Body of pancreas (tissue), 4 donors: ENCODE data around the gene MOCS1. TPM values are rescaled to one million over a fixed set of nuclear protein-coding genes. Genes with fewer than 3 reads are reported as not detected.

Source experiments
- ATAC-seq: fragments of 150-250 bp; one replicate; pipeline ENCODE4 v1.9.1; 2016
- DNase-seq, 4 donors: peaks; one replicate each; pipeline ENCODE4 v3.0.0-alpha.2; 2019
- H3K27ac ChIP-seq, 4 donors: fragments of 200-600 bp; sonication (generic); 1 replicate in 3 of 4; 2 replicates in 1 of 4; pipeline versions ENCODE4 v1.5.1 to v1.6.1; 2016 to 2019; ENCODE audit warnings: mild to moderate bottlenecking in 1 of 4, mixed read lengths in 1 of 4, moderate library complexity in 1 of 4
- H3K27me3 ChIP-seq, 2 donors: fragments of 200-600 bp; sonication (generic); one replicate each; pipeline ENCODE4 v1.6.0; 2016; ENCODE audit warnings: mild to moderate bottlenecking in 1 of 2
- H3K36me3 ChIP-seq, 2 donors: fragments of 200-600 bp; sonication (generic); replicated peaks in 1 of 2; 2 replicates each; pipeline ENCODE4 v1.5.1; 2016; ENCODE audit warnings: low read depth in 2 of 2; ENCODE audit not compliant: insufficient read depth in 1 of 2
- H3K4me1 ChIP-seq: fragments of 200-600 bp; sonication (generic); one replicate; pipeline ENCODE4 v1.6.0; 2016
- H3K4me3 ChIP-seq, 2 donors: fragments of 200-600 bp; sonication (generic); 1 replicate in 1 of 2; 2 replicates in 1 of 2; pipeline ENCODE4 v1.5.1; 2016 to 2019
- H3K9me3 ChIP-seq, 3 donors: fragments of 200-600 bp; sonication (generic); 1 replicate in 2 of 3; 2 replicates in 1 of 3; pipeline ENCODE4 v1.5.1; 2016
- POLR2A ChIP-seq, 3 donors: fragments of 450-650 bp; IDR thresholded peaks; one replicate each; pipeline ENCODE4 v1.6.1; 2016; ENCODE audit warnings: antibody characterized with exemption in 3 of 3, mild to moderate bottlenecking in 2 of 3
- WGBS, 2 donors: methylation state at CpG; one replicate each; pipeline ENCODE4 v1.1.5; 2017; 5-methylcytosine and 5-hydroxymethylcytosine counted together
- intact Hi-C: fragments of 100-400 bp; cut with DNase I; formaldehyde crosslinking; loops from one replicate; pipeline ENCODE4 v1.15.1; 2023
- total RNA-seq, 2 donors: library from RNA; depleted of rRNA; stranded (reverse); fragments of >200 nt; gene quantifications; one replicate each; pipeline ENCODE4 v1.1.0, GENCODE V29; 2016
- TF ChIP-seq, protein P1 (sequence below), 7 experiments: fragments of 450-650 bp in 4 of 7; fragments of 200-600 bp in 3 of 7; sonication (generic) in 3 of 7; IDR thresholded peaks; one replicate each; pipeline ENCODE4 v1.5.1; 2016 to 2019; ENCODE audit warnings: antibody characterized with exemption in 7 of 7

The MOCS1 gene
- total RNA-seq, 2 donors from 2014 or later: 15.0 to 21.1 TPM

DNA sequence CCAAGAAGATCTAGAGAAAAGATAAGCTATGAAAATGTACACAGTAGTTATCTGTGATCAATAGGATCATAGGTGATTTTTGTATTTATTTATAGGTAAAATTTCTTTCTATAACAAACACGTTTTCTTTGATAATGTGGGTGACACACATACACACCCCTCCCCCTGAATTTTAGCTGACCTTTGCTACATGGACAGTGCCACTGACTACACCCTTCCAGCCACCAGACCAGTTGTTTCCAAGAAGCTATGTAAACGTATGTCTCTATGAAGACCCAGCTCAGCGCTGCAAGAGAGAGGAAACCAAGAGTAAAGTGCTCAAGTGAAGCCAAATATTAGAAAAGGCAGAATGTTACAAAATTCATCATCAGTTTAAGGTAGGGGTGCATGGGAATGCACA is 16.3 kb downstream of the MOCS1 start:
- no peak overlapping the region for H3K27ac ChIP-seq
- ATAC-seq (no peak), DNase-seq (no peak)
- H3K27me3 ChIP-seq: no peaks in the 10 kb centered on the region
- TF ChIP-seq, protein P1, sequence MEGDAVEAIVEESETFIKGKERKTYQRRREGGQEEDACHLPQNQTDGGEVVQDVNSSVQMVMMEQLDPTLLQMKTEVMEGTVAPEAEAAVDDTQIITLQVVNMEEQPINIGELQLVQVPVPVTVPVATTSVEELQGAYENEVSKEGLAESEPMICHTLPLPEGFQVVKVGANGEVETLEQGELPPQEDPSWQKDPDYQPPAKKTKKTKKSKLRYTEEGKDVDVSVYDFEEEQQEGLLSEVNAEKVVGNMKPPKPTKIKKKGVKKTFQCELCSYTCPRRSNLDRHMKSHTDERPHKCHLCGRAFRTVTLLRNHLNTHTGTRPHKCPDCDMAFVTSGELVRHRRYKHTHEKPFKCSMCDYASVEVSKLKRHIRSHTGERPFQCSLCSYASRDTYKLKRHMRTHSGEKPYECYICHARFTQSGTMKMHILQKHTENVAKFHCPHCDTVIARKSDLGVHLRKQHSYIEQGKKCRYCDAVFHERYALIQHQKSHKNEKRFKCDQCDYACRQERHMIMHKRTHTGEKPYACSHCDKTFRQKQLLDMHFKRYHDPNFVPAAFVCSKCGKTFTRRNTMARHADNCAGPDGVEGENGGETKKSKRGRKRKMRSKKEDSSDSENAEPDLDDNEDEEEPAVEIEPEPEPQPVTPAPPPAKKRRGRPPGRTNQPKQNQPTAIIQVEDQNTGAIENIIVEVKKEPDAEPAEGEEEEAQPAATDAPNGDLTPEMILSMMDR (IDR thresholded peaks at IDR 0.05): no peak
- TF ChIP-seq POLR2A (IDR thresholded peaks at IDR 0.05): no peak
- peaks cover 0 to 6% of the 10 kb centered on the region in 2 donors for H3K36me3 ChIP-seq
- WGBS, 2 donors: 40 to 50% methylated on average over 3 of the region's 3 CpGs
- peaks cover 35% of the 10 kb centered on the region for H3K4me1 ChIP-seq
- intact Hi-C loops: no loop called here
- no peak overlapping the region for H3K4me3 ChIP-seq
- no peaks in the 10 kb centered on the region for H3K9me3 ChIP-seq

- intact Hi-C loops: no loop called here
- TF ChIP-seq, protein P1 (IDR thresholded peaks at IDR 0.05): no peak
- TF ChIP-seq POLR2A (IDR thresholded peaks at IDR 0.05): no peak
- ATAC-seq (no peak), DNase-seq (no peak)
- Histone ChIP-seq H3K27ac (no peak overlapping the region), H3K36me3 (peaks cover 0 to 8% of the 10 kb centered on the region in 2 donors), H3K4me1 (peaks cover 29% of the 10 kb centered on the region), H3K9me3 (no peaks in the 10 kb centered on the region), H3K27me3 (no peaks in the 10 kb centered on the region), H3K4me3 (no peak overlapping the region)
- 76 to 82% methylated on average over 4 of the region's 4 CpGs for WGBS, 2 donors
These were observed 16.9 kb downstream of the MOCS1 start for GRCh38 chr6:39917329-39917728.

GRCh38 chr6:39915866-39916265 is 18.4 kb downstream of the MOCS1 start:
- peaks cover 0 to 8% of the 10 kb centered on the region in 2 donors for H3K36me3 ChIP-seq
- H3K4me1 ChIP-seq: peaks cover 27% of the 10 kb centered on the region
- DNase-seq: no peak
- no peaks in the 10 kb centered on the region for H3K9me3 ChIP-seq
- 90 to 98% methylated on average over 4 to 5 of the region's 5 CpGs for WGBS, 2 donors
- intact Hi-C loops: no loop called here
- H3K4me3 ChIP-seq: no peak overlapping the region
- ATAC-seq: no peak
- H3K27ac ChIP-seq: no peak overlapping the region
- H3K27me3 ChIP-seq: no peaks in the 10 kb centered on the region
- TF ChIP-seq, protein P1 (IDR thresholded peaks at IDR 0.05): no peak
- no peak for TF ChIP-seq POLR2A (IDR thresholded peaks at IDR 0.05)

DNA sequence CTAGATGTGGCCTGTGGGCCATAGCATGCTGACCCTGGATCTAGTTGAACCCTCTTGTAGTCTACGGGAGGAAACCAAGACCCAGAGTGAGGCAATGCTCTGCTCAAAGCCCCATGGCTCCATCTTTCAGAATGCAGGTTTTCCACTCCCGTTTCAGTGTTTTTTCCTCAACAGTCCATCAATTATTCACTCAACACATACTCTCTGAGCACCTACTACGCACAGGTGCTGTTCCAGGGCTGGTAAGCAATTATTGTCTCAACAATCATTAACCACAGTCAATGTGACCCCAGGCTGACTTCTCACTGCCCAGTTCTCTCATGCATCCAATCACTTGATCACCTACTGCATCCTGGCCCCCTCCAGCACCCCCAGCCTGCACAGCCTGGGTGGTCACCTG is 20.0 kb downstream of the MOCS1 start:
- WGBS, 2 donors: 94 to 95% methylated on average over 3 of the region's 3 CpGs
- no peaks in the 10 kb centered on the region for H3K9me3 ChIP-seq
- H3K36me3 ChIP-seq: peaks cover 0 to 8% of the 10 kb centered on the region in 2 donors
- no peak overlapping the region for H3K27ac ChIP-seq
- H3K4me3 ChIP-seq: no peak overlapping the region
- TF ChIP-seq, protein P1 (IDR thresholded peaks at IDR 0.05): no peak
- no peak for TF ChIP-seq POLR2A (IDR thresholded peaks at IDR 0.05)
- DNase-seq: no peak
- intact Hi-C loops: no loop called here
- ATAC-seq: no peak
- no peaks in the 10 kb centered on the region for H3K27me3 ChIP-seq
- H3K4me1 ChIP-seq: peaks cover 14% of the 10 kb centered on the region

DNA sequence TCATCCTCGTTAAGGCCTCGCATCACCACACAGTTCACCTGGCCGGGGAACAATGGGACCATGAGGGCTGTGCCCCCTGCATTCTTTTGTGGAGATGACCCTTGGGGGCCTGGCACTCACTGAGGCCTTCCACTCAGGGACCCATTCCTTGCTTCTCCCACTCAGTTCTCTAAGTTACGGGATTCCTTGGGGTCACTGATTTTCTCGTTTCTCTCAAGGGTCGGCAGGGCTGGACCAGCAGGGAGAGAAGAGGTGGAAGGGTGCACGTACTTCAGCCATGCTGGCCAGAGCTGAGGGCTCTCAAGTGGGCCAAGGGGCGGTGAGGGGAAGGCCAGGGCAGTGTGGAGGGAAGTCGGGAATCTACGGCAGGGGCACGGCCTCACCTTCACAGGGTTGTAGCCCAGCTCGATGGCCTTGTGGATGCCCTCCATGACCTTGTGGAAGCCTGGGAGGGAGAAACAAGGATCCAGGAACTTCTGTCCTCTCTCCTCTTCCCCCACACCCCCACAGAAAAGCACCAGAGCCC is 20.8 kb downstream of the MOCS1 start:
- ATAC-seq (no peak), DNase-seq (no peak)
- H3K27ac ChIP-seq: no peak overlapping the region
- H3K9me3 ChIP-seq: no peaks in the 10 kb centered on the region
- TF ChIP-seq POLR2A (IDR thresholded peaks at IDR 0.05): no peak
- TF ChIP-seq, protein P1 (IDR thresholded peaks at IDR 0.05): no peak
- H3K4me1 ChIP-seq: peaks cover 11% of the 10 kb centered on the region
- intact Hi-C loops: no loop called here
- H3K36me3 ChIP-seq: peaks cover 0 to 8% of the 10 kb centered on the region in 2 donors
- H3K27me3 ChIP-seq: no peaks in the 10 kb centered on the region
- WGBS, 2 donors: 89 to 97% methylated on average over 9 to 12 of the region's 12 CpGs
- H3K4me3 ChIP-seq: no peak overlapping the region
